Measurements from ENCODE around the gene HIGD2A. TPM values are rescaled to one million over a fixed set of nuclear protein-coding genes. Genes with fewer than 3 reads are reported as not detected.

The HIGD2A gene
- polyA plus RNA-seq, 3 donors = 101 to 298 (median 260) TPM

- Mint-ChIP-seq H3K36me3 (peaks cover 50 to 78% of the 10 kb centered on the region in 2 donors), H3K4me3 (no peak overlapping the region), H3K27ac (peak overlapping the region in 1 of 7 donors; percentile 2), H3K9me3 (no peaks in the 10 kb centered on the region), H3K4me1 (peaks cover 5% of the 10 kb centered on the region), H3K27me3 (ENCODE audit: low read depth in 3 of 3) (no peaks in the 10 kb centered on the region)
- DNase-seq = no peak
- H3K27ac ChIP-seq (ENCODE audit: low read depth in 1 of 2, low read length in 2 of 2) = no peak overlapping the region
- no peak overlapping the region for H2AFZ ChIP-seq (ENCODE audit: insufficient read depth, low read depth, low read length, poor library complexity, severe bottlenecking)
- peaks cover 2 to 9% of the 10 kb centered on the region in 2 donors for H3K4me1 ChIP-seq (ENCODE audit: control insufficient read depth in 1 of 2, insufficient read depth in 2 of 2, low read length in 2 of 2)
- H3K4me3 ChIP-seq (replicated peaks in 1 of 3; ENCODE audit: low read depth in 2 of 3, low read length in 3 of 3) = no peak overlapping the region
- no peaks in the 10 kb centered on the region for H3K9me3 ChIP-seq (replicated peaks in 1 of 2; ENCODE audit: control insufficient read depth in 1 of 2, insufficient read depth in 1 of 2, low read length in 2 of 2)
- peaks cover 25% of the 10 kb centered on the region for H4K20me1 ChIP-seq (ENCODE audit: insufficient read depth, low read length)
- intact Hi-C loops (cut with micrococcal nuclease) = no loop called here
- no peak for TF ChIP-seq CTCF (IDR thresholded peaks at IDR 0.05)
- 95% methylated on average over 15 of the region's 16 CpGs for WGBS (ENCODE audit: insufficient coverage)
- peaks cover 21% of the 10 kb centered on the region for H3K79me2 ChIP-seq (ENCODE audit: insufficient read depth, low read length)
- no peak overlapping the region for H3K4me2 ChIP-seq (replicated peaks; ENCODE audit: extremely low read depth, low read length, poor library complexity, severe bottlenecking)
- H3K9ac ChIP-seq (ENCODE audit: insufficient read depth, low read length, poor library complexity, severe bottlenecking) = no peak overlapping the region
- H3K36me3 ChIP-seq (replicated peaks in 1 of 2; ENCODE audit: control insufficient read depth in 1 of 2, insufficient read depth in 2 of 2, low read length in 2 of 2) = peaks cover 52 to 84% of the 10 kb centered on the region in 2 donors
- no peaks in the 10 kb centered on the region for H3K27me3 ChIP-seq (ENCODE audit: control insufficient read depth in 2 of 2, insufficient read depth in 2 of 2, low read length in 2 of 2)
Measured at GRCh38 chr5:176355400-176356178, 33.0 kb upstream of the HIGD2A start.

- Mint-ChIP-seq H3K27ac (no peak overlapping the region), H3K27me3 (ENCODE audit: low read depth in 3 of 3) (no peaks in the 10 kb centered on the region)
Measured at GRCh38 chr5:176356179-176356566, 32.4 kb upstream of the HIGD2A start.

More at GRCh38 chr5:176356179-176356566, 32.4 kb upstream of the HIGD2A start:
- H3K9me3 ChIP-seq (replicated peaks in 1 of 2; ENCODE audit: control insufficient read depth in 1 of 2, insufficient read depth in 1 of 2, low read length in 2 of 2) = no peaks in the 10 kb centered on the region
- H3K79me2 ChIP-seq (ENCODE audit: insufficient read depth, low read length) = peaks cover 26% of the 10 kb centered on the region
- H4K20me1 ChIP-seq (ENCODE audit: insufficient read depth, low read length) = peaks cover 25% of the 10 kb centered on the region
- H3K4me1 ChIP-seq (ENCODE audit: control insufficient read depth in 1 of 2, insufficient read depth in 2 of 2, low read length in 2 of 2) = peaks cover 7 to 15% of the 10 kb centered on the region in 2 donors
- Mint-ChIP-seq H3K4me1 (peaks cover 10% of the 10 kb centered on the region), H3K4me3 (no peak overlapping the region), H3K36me3 (peaks cover 46 to 72% of the 10 kb centered on the region in 2 donors), H3K9me3 (no peaks in the 10 kb centered on the region)
- no peak overlapping the region for H2AFZ ChIP-seq (ENCODE audit: insufficient read depth, low read depth, low read length, poor library complexity, severe bottlenecking)
- intact Hi-C loops (cut with micrococcal nuclease) = no loop called here
- TF ChIP-seq CTCF (IDR thresholded peaks at IDR 0.05) = no peak
- no peaks in the 10 kb centered on the region for H3K27me3 ChIP-seq (ENCODE audit: control insufficient read depth in 2 of 2, insufficient read depth in 2 of 2, low read length in 2 of 2)
- no peak overlapping the region for H3K4me2 ChIP-seq (replicated peaks; ENCODE audit: extremely low read depth, low read length, poor library complexity, severe bottlenecking)
- H3K27ac ChIP-seq (ENCODE audit: low read depth in 1 of 2, low read length in 2 of 2) = no peak overlapping the region
- no CpG with 5 or more reads among the region's 3 CpGs for WGBS (ENCODE audit: insufficient coverage)
- H3K36me3 ChIP-seq (replicated peaks in 1 of 2; ENCODE audit: control insufficient read depth in 1 of 2, insufficient read depth in 2 of 2, low read length in 2 of 2) = peaks cover 49 to 78% of the 10 kb centered on the region in 2 donors
- no peak for DNase-seq
- no peak overlapping the region for H3K9ac ChIP-seq (ENCODE audit: insufficient read depth, low read length, poor library complexity, severe bottlenecking)
- no peak overlapping the region for H3K4me3 ChIP-seq (replicated peaks in 1 of 3; ENCODE audit: low read depth in 2 of 3, low read length in 3 of 3)
